CD4-positive, alpha-beta memory T cell (primary cell): ENCODE data around the gene SOX2. TPM values are rescaled to one million over a fixed set of nuclear protein-coding genes. Genes with fewer than 3 reads are reported as not detected.
"Not testable (repeated sequence)": the region's sequence is repeated elsewhere in the genome, so short reads cannot be mapped to it uniquely, and the experiment has no call there.

Experiments
- CTCF ChIA-PET: fragments of 350-600 bp; sonication (Branson Sonifier 250); formaldehyde crosslinking; loops from one replicate; lab custom pipeline; 2021; ENCODE audit warnings: inconsistent platforms; ENCODE audit not compliant: partially characterized antibody; lab: Charles Lee
- POLR2A ChIA-PET: fragments of 350-600 bp; sonication (Branson Sonifier 250); formaldehyde crosslinking; loops from one replicate; lab custom pipeline; 2021; ENCODE audit not compliant: partially characterized antibody; lab: Charles Lee
- DNase-seq, 5 donors: peaks; one replicate each; pipeline versions ENCODE4 v3.0.0 to v3.0.0-alpha.2; 2020 to 2022; ENCODE audit warnings: mixed read lengths in 1 of 5
- H3K27ac ChIP-seq: one replicate; pipeline ENCODE4 v1.7.0; 2013; ENCODE audit warnings: low read depth, low read length
- H3K27me3 ChIP-seq: 2 replicates; pipeline ENCODE4 v1.7.0; 2013; ENCODE audit warnings: mild to moderate bottlenecking, low read length, moderate library complexity; ENCODE audit not compliant: insufficient read depth
- H3K36me3 ChIP-seq: 2 replicates; pipeline ENCODE4 v1.7.0; 2013; ENCODE audit warnings: mild to moderate bottlenecking, low read length, moderate library complexity; ENCODE audit not compliant: insufficient read depth
- H3K4me1 ChIP-seq: 2 replicates; pipeline ENCODE4 v1.7.0; 2013; ENCODE audit warnings: mild to moderate bottlenecking, low read length, moderate library complexity; ENCODE audit not compliant: insufficient read depth
- H3K4me3 ChIP-seq, 2 donors: one replicate each; pipeline ENCODE4 v1.7.0; 2013; ENCODE audit warnings: low read length in 2 of 2, mild to moderate bottlenecking in 1 of 2
- H3K9me3 ChIP-seq, 2 donors: one replicate each; pipeline ENCODE4 v1.7.0; 2013; ENCODE audit warnings: low read length in 2 of 2, control low read depth in 1 of 2; ENCODE audit not compliant: control insufficient read depth in 1 of 2
- H3K27ac Mint-ChIP-seq, 7 donors: one replicate each; pipeline ENCODE4 v1.8.0; 2020 to 2021; ENCODE audit warnings: mixed read lengths in 7 of 7, mild to moderate bottlenecking in 6 of 7, inconsistent platforms in 3 of 7, moderate library complexity in 3 of 7
- H3K27me3 Mint-ChIP-seq, 2 donors: one replicate each; pipeline ENCODE4 v1.8.0; 2020 to 2021; ENCODE audit warnings: mixed read lengths in 2 of 2
- H3K36me3 Mint-ChIP-seq, 2 donors: one replicate each; pipeline ENCODE4 v1.8.0; 2020 to 2021; ENCODE audit warnings: mixed read lengths in 2 of 2, inconsistent platforms in 1 of 2, mild to moderate bottlenecking in 1 of 2
- H3K4me1 Mint-ChIP-seq, 4 donors: one replicate each; pipeline ENCODE4 v1.8.0; 2020 to 2021; ENCODE audit warnings: mixed read lengths in 4 of 4, mild to moderate bottlenecking in 1 of 4
- H3K4me3 Mint-ChIP-seq, 8 donors: one replicate each; pipeline ENCODE4 v1.8.0; 2020 to 2021; ENCODE audit warnings: mixed read lengths in 8 of 8, mild to moderate bottlenecking in 7 of 8, moderate library complexity in 6 of 8, inconsistent platforms in 3 of 8
- H3K9me3 Mint-ChIP-seq, 8 donors: one replicate each; pipeline ENCODE4 v1.8.0; 2020 to 2021; ENCODE audit warnings: mixed read lengths in 8 of 8, mild to moderate bottlenecking in 5 of 8, inconsistent platforms in 3 of 8, moderate library complexity in 1 of 8
- intact Hi-C: fragments of 100-400 bp; cut with micrococcal nuclease; formaldehyde crosslinking; loops from one replicate; pipeline ENCODE4 v1.15.1; 2023
- polyA plus RNA-seq, 2 donors: library from polyadenylated mRNA; unstranded; fragments of 300-500 nt; fragmentation: Illumina TruSeq; gene quantifications; one replicate each; pipeline ENCODE4 v1.2.3, GENCODE V29; 2021
- total RNA-seq, 2 experiments: library from RNA; stranded (reverse); gene quantifications; one replicate each; pipeline ENCODE4 v1.2.3, GENCODE V29; 2021

Gene SOX2
- total and polyA plus RNA-seq, 4 experiments from 2014 or later = not detected

DNA sequence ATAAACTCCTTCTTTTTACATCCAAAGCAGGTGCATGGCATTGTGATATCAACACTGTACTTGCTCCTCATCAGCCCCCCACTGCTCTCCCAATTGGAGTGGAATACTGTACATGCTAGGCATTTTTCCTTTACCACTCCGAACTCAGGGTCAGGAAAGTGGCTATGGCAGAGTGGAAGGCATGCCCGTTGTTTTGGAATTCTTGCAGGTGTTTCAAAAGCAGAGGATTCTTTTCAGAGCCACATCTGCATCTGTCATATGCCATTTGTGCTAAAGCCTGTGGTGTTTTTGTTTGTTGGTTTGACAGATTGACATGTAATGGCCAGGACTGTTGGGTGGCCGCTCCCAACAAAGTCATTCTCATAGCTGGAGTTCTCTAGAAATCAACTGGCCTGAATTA, 41.7 kb downstream of the SOX2 start:
- no peaks in the 10 kb centered on the region for H3K27me3 ChIP-seq
- Mint-ChIP-seq H3K27ac (no peak overlapping the region), H3K4me3 (no peak overlapping the region), H3K9me3 (peaks cover 0 to 5% (median 0%) of the 10 kb centered on the region in 8 donors), H3K4me1 (no peaks in the 10 kb centered on the region), H3K36me3 (no peaks in the 10 kb centered on the region), H3K27me3 (no peaks in the 10 kb centered on the region)
- no peaks in the 10 kb centered on the region for H3K9me3 ChIP-seq
- ChIA-PET CTCF (no interaction called here), POLR2A (no interaction called here)
- H3K4me3 ChIP-seq = no peak overlapping the region
- H3K36me3 ChIP-seq = no peaks in the 10 kb centered on the region
- intact Hi-C loops = no loop called here
- no peaks in the 10 kb centered on the region for H3K4me1 ChIP-seq
- DNase-seq = no peak
- no peak overlapping the region for H3K27ac ChIP-seq

DNA sequence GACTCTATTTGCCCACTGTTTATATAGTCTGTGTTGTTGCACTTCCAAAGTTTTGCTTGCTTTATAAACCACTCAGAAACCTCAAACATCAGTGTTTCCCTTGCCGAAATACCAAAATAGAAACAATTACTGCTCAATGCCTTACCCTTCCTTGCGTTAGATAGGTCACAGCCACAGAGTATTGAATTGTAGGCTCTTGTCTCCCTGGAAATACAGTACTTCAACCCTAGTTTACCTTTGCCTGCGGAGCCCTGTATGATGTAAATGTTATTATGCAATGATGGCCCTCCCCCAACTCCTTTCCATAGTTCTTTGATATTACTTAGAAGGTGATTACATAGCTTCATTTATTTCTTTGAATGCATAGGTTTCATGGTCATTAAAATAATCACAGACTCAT, 44.2 kb downstream of the SOX2 start:
- H3K27ac Mint-ChIP-seq = no peak overlapping the region
- H3K4me1 Mint-ChIP-seq = no peaks in the 10 kb centered on the region
- H3K27ac ChIP-seq = no peak overlapping the region
- no peak overlapping the region for H3K4me3 ChIP-seq
- no peaks in the 10 kb centered on the region for H3K36me3 Mint-ChIP-seq
- intact Hi-C loops = no loop called here
- no peak overlapping the region for H3K4me3 Mint-ChIP-seq
- no peaks in the 10 kb centered on the region for H3K9me3 ChIP-seq
- POLR2A ChIA-PET = no interaction called here
- CTCF ChIA-PET = no interaction called here
- H3K36me3 ChIP-seq = no peaks in the 10 kb centered on the region
- H3K27me3 Mint-ChIP-seq = peaks cover 0 to 2% of the 10 kb centered on the region in 2 donors
- H3K4me1 ChIP-seq = no peaks in the 10 kb centered on the region
- H3K27me3 ChIP-seq = no peaks in the 10 kb centered on the region
- H3K9me3 Mint-ChIP-seq = peaks cover 0 to 3% (median 0%) of the 10 kb centered on the region in 8 donors
- DNase-seq = no peak

DNA sequence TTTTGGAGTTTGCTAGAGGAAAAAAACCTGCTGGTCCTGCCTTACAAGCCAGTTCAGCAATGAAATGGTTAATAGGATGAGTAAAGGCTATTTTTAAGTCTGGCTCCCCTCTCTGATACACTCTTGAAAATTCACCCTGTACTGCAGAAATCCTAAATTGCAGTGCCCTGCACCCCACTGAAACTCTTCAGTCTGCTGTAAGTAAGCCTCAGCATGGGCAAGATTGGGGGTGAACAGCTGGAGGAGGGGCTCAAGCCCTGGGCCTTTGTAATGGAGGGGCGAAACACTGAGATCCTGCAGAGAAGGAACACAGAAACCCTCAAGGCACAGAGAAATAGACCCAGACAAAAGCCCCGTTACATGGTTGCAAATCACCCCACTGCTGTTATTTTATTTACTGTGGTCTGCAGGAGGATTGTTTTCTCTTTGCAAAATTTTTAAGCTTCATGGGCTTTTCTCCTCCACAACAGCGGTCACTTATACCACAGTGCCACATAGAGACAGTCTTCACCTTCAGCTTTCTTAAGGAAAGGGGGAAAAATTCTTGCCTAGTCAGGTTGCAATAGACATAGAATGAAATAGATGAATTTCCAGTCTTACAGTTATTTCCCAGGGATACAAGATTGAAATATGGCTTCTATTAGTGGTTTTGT, 45.0 kb downstream of the SOX2 start:
- peaks cover 0 to 6% (median 2%) of the 10 kb centered on the region in 8 donors for H3K9me3 Mint-ChIP-seq
- Histone ChIP-seq H3K9me3 (no peaks in the 10 kb centered on the region), H3K27me3 (no peaks in the 10 kb centered on the region), H3K4me3 (no peak overlapping the region), H3K4me1 (no peaks in the 10 kb centered on the region), H3K27ac (no peak overlapping the region), H3K36me3 (no peaks in the 10 kb centered on the region)
- ChIA-PET POLR2A (no interaction called here), CTCF (no interaction called here)
- H3K4me1 Mint-ChIP-seq = no peaks in the 10 kb centered on the region
- no peak for DNase-seq
- H3K27ac Mint-ChIP-seq = no peak overlapping the region
- no peaks in the 10 kb centered on the region for H3K36me3 Mint-ChIP-seq
- no peak overlapping the region for H3K4me3 Mint-ChIP-seq
- intact Hi-C loops = no loop called here
- peaks cover 0 to 2% of the 10 kb centered on the region in 2 donors for H3K27me3 Mint-ChIP-seq

DNA sequence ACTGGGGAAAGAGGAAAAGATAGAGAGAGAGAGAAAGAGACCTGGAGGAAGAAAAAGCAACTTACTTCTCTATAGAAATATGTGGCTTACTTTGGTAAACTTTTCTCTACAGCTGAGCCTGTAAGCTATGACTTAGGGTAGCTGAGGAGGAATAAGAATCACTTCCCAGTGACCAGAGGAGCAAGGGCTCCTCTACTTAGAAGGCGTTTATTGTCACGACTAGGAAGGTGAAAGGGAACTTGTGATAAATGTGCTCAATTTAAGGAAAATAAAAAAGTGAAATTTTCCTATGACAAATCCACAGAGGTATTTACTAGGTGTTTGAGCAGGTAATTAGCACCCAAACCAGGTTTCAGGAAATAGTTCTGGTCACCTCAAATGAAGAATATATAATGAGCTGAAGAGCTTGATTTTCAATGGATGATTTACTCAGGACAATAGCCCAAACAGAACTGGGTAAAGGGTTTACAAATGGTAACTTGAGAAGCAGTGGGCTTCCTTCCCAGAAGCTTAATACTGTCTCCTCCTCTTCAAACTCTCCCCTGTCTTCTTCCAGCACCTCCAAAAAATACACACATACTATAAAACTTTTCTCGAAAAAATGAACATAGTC, 46.1 kb downstream of the SOX2 start:
- intact Hi-C loops = no loop called here
- no peaks in the 10 kb centered on the region for H3K9me3 ChIP-seq
- H3K4me1 ChIP-seq = no peaks in the 10 kb centered on the region
- Mint-ChIP-seq H3K36me3 (no peaks in the 10 kb centered on the region), H3K4me1 (no peaks in the 10 kb centered on the region), H3K27ac (no peak overlapping the region), H3K9me3 (peaks cover 0 to 6% (median 2%) of the 10 kb centered on the region in 8 donors), H3K27me3 (peaks cover 0 to 2% of the 10 kb centered on the region in 2 donors), H3K4me3 (no peak overlapping the region)
- H3K27me3 ChIP-seq = no peaks in the 10 kb centered on the region
- no peak for DNase-seq
- no peak overlapping the region for H3K27ac ChIP-seq
- POLR2A ChIA-PET = no interaction called here
- no peaks in the 10 kb centered on the region for H3K36me3 ChIP-seq
- H3K4me3 ChIP-seq = no peak overlapping the region
- CTCF ChIA-PET = no interaction called here

DNA sequence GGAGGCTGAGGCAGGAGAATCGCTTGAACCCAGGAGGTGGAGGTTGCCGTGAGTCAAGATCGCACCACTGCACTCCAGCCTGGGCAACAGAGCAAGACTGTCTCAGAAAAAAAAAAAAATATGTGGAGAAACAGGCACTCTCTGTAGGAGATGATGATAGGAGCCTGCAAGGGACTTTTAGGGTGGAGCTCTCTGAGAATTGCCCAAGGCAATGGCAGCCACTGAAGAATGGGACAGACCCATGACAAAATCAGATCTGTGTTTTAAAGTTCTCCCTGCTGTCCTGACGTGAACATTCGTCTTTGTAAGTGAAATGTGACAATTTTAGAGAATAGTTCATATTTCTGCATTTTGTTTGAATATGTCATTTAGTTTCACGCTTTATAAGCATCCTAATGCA, 50.2 kb downstream of the SOX2 start:
- ChIA-PET POLR2A (no interaction called here), CTCF (no interaction called here)
- Mint-ChIP-seq H3K27me3 (peaks cover 0 to 2% of the 10 kb centered on the region in 2 donors), H3K36me3 (no peaks in the 10 kb centered on the region), H3K27ac (no peak overlapping the region), H3K9me3 (peaks cover 0 to 6% (median 2%) of the 10 kb centered on the region in 8 donors), H3K4me3 (no peak overlapping the region), H3K4me1 (no peaks in the 10 kb centered on the region)
- Histone ChIP-seq H3K27ac (no peak overlapping the region), H3K9me3 (no peaks in the 10 kb centered on the region), H3K27me3 (no peaks in the 10 kb centered on the region), H3K36me3 (no peaks in the 10 kb centered on the region), H3K4me1 (no peaks in the 10 kb centered on the region), H3K4me3 (no peak overlapping the region)
- DNase-seq = no peak
- intact Hi-C loops = no loop called here

DNA sequence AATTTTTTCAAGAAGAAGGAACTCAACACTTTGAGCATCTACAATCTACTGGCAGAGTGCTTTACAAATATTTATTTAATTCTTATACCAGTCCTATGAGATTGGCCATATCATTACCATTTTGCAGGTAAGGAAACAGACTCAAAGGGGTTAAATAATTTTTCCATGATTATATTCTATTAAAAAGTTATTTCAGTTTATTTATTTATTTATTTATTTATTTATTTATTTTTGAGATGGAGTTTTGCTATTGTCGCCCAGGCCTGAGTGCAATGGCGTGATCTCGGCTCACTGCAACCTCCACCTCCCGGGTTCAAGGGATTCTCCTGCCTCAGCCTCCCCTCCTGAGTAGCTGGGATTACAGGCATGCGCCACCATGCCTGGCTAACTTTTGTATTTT, 52.3 kb downstream of the SOX2 start:
- H3K27ac ChIP-seq, H3K27me3 Mint-ChIP-seq, H3K36me3 ChIP-seq, H3K4me3 Mint-ChIP-seq, H3K9me3 Mint-ChIP-seq, H3K27me3 ChIP-seq, CTCF ChIA-PET, H3K4me1 Mint-ChIP-seq, H3K9me3 ChIP-seq, H3K4me1 ChIP-seq, H3K4me3 ChIP-seq, H3K36me3 Mint-ChIP-seq, POLR2A ChIA-PET, DNase-seq, H3K27ac Mint-ChIP-seq, intact Hi-C loops: not testable (repeated sequence)
